A549 (cell line): ENCODE measurements around the gene ACOXL. TPM values are rescaled to one million over a fixed set of nuclear protein-coding genes. Genes with fewer than 3 reads are reported as not detected.
A peak's percentile ranks its signal among the peaks of the same experiment; 100 is the strongest.

Experiments used
- ATAC-seq, 2 experiments: fragments of 200-7000 bp in 1 of 2; fragments of >200 bp in 1 of 2; cut with Nextera tagmentation in 1 of 2; cut with Tn5 transposase in 1 of 2; 3 replicates each; pipeline versions ENCODE4 v1.8.0 to v1.9.1; 2018 to 2020; ENCODE audit warnings: mild to moderate bottlenecking in 1 of 2, moderate library complexity in 1 of 2
- CTCF ChIA-PET: fragments of 300-600 bp; sonication (Branson Sonifier 250); formaldehyde crosslinking; extraction: SDS; loops from one replicate; lab custom pipeline; 2021; ENCODE audit warnings: antibody characterized with exemption, inconsistent platforms; lab: Yijun Ruan, JAX
- POLR2A ChIA-PET: fragments of 350-600 bp; formaldehyde crosslinking; extraction: SDS; loops from one replicate; lab custom pipeline; 2021; ENCODE audit warnings: antibody characterized with exemption, inconsistent platforms; lab: Yijun Ruan, JAX
- DNase-seq, 2 experiments: peaks; one replicate each; pipeline versions ENCODE4 v3.0.0 to v3.0.0-alpha.2; 2011 to 2016; ENCODE audit warnings: low read depth in 1 of 2, low spot score in 1 of 2
- FAIRE-seq: peaks from 2 replicates; lab custom pipeline; 2011; peaks lifted over from hg19 to GRCh38; lab: Jason Lieb, UNC
- H3K27ac ChIP-seq, 2 experiments: fragments of >200 bp; sonication (Bioruptor Twin); formaldehyde crosslinking; 3 replicates each; pipeline ENCODE4 v1.5.1; 2016 to 2017
- H3K4me1 ChIP-seq: fragments of >200 bp; sonication (Bioruptor Twin); formaldehyde crosslinking; 3 replicates; pipeline ENCODE4 v1.6.1; 2016
- H3K4me2 ChIP-seq: fragments of >200 bp; sonication (Bioruptor Twin); formaldehyde crosslinking; 3 replicates; pipeline ENCODE4 v1.6.1; 2016
- H3K4me3 ChIP-seq: fragments of >200 bp; sonication (Bioruptor Twin); formaldehyde crosslinking; 3 replicates; pipeline ENCODE4 v1.5.1; 2016
- H3K9me3 ChIP-seq: fragments of >200 bp; sonication (Bioruptor Twin); formaldehyde crosslinking; 3 replicates; pipeline ENCODE4 v1.6.1; 2016
- BCL3 ChIP-seq: fragments of >200 bp; sonication (Bioruptor Twin); formaldehyde crosslinking; IDR thresholded peaks from 3 replicates; pipeline ENCODE4 v1.6.1; 2016
- CBX8 ChIP-seq: fragments of 200-600 bp; sonication (generic); IDR thresholded peaks from 2 replicates; pipeline ENCODE4 v1.6.1; 2016
- CHD2 ChIP-seq: fragments of 150-350 bp; IDR thresholded peaks from 2 replicates; pipeline ENCODE4 v1.6.1; 2014; ENCODE audit warnings: low read length; ENCODE audit not compliant: partially characterized antibody
- CTCF ChIP-seq: fragments of >200 bp; sonication (Bioruptor Twin); formaldehyde crosslinking; IDR thresholded peaks from 3 replicates; pipeline ENCODE4 v1.5.1; 2016
- E2F6 ChIP-seq: IDR thresholded peaks from 2 replicates; pipeline ENCODE4 v1.6.1; 2012; ENCODE audit warnings: low read depth, borderline replicate concordance
- ELK1 ChIP-seq: fragments of 150-350 bp; IDR thresholded peaks from 2 replicates; pipeline ENCODE4 v1.6.1; 2014; ENCODE audit warnings: low read depth, mild to moderate bottlenecking, low read length
- EP300 ChIP-seq, 2 experiments: fragments of >200 bp; sonication (Bioruptor Twin); formaldehyde crosslinking; IDR thresholded peaks; 2 replicates in 1 of 2; 3 replicates in 1 of 2; pipeline ENCODE4 v1.6.1; 2016 to 2017
- FOSB ChIP-seq: fragments of 250-450 bp; sonication (Bioruptor Pico); IDR thresholded peaks from 2 replicates; pipeline ENCODE4 v1.5.0; 2020; ENCODE audit warnings: mild to moderate bottlenecking, moderate library complexity
- GATA3 ChIP-seq: IDR thresholded peaks from 2 replicates; pipeline ENCODE4 v1.6.1; 2012; ENCODE audit warnings: borderline replicate concordance
- HMGXB4 ChIP-seq: fragments of 250-450 bp; sonication (Bioruptor Pico); IDR thresholded peaks from 2 replicates; pipeline ENCODE4 v1.5.0; 2021; ENCODE audit warnings: mild to moderate bottlenecking, moderate library complexity, borderline replicate concordance
- HOXB13 ChIP-seq: fragments of 250-450 bp; sonication (Bioruptor Pico); IDR thresholded peaks from 2 replicates; pipeline ENCODE4 v1.5.0; 2020; ENCODE audit warnings: low read depth, mild to moderate bottlenecking, moderate library complexity
- HOXB5 ChIP-seq: fragments of 250-450 bp; sonication (Bioruptor Pico); IDR thresholded peaks from 2 replicates; pipeline ENCODE4 v1.5.0; 2020; ENCODE audit warnings: mild to moderate bottlenecking, moderate library complexity
- JUNB ChIP-seq: fragments of >200 bp; sonication (Bioruptor Twin); formaldehyde crosslinking; IDR thresholded peaks from 2 replicates; pipeline ENCODE4 v1.6.1; 2016
- MAX ChIP-seq: IDR thresholded peaks from 2 replicates; pipeline ENCODE4 v1.6.1; 2012
- PHF8 ChIP-seq: fragments of 200-600 bp; sonication (generic); IDR thresholded peaks from 2 replicates; pipeline ENCODE4 v1.6.1; 2016; ENCODE audit warnings: low read depth, mild to moderate bottlenecking, antibody characterized with exemption, moderate library complexity, borderline replicate concordance
- RCOR1 ChIP-seq: fragments of 150-350 bp; IDR thresholded peaks from 2 replicates; pipeline ENCODE4 v1.6.1; 2014; ENCODE audit warnings: antibody characterized with exemption, low read length, low read depth
- RFX5 ChIP-seq: fragments of 450-650 bp; IDR thresholded peaks from 2 replicates; pipeline ENCODE4 v1.7.1; 2014; ENCODE audit warnings: antibody characterized with exemption, mild to moderate bottlenecking, moderate library complexity
- RNF2 ChIP-seq: fragments of 200-600 bp; sonication (generic); IDR thresholded peaks from 2 replicates; pipeline ENCODE4 v1.6.1; 2016; ENCODE audit warnings: low read depth, mild to moderate bottlenecking, antibody characterized with exemption, moderate library complexity, borderline replicate concordance
- TFCP2L1 ChIP-seq: fragments of 250-450 bp; sonication (Bioruptor Pico); IDR thresholded peaks from 2 replicates; pipeline ENCODE4 v1.5.0; 2021; ENCODE audit warnings: mild to moderate bottlenecking
- USF2 ChIP-seq: fragments of 450-650 bp; IDR thresholded peaks from 2 replicates; pipeline ENCODE4 v1.6.1; 2014; ENCODE audit warnings: antibody characterized with exemption
- ZFP36 ChIP-seq: fragments of 450-650 bp; IDR thresholded peaks from 2 replicates; pipeline ENCODE4 v1.6.1; 2014; ENCODE audit warnings: borderline replicate concordance; ENCODE audit not compliant: partially characterized antibody
- ZNF302 ChIP-seq: fragments of 250-450 bp; sonication (Bioruptor Pico); IDR thresholded peaks from 2 replicates; pipeline ENCODE4 v1.9.0; 2021; ENCODE audit warnings: inconsistent platforms, mild to moderate bottlenecking, moderate library complexity
- WGBS: methylation state at CpG from one replicate; pipeline ENCODE4 v1.1.6; 2017; ENCODE audit errors: missing lambda C conversion rate; 5-methylcytosine and 5-hydroxymethylcytosine counted together
- polyA plus RNA-seq, 4 experiments: library from polyadenylated mRNA; depleted of rRNA in 3 of 4; stranded (reverse); fragments of >200 nt; fragmentation: RNase III in 1 of 4; extraction: RNeasy Plus Mini Kit Qiagen cat#74134 plus additional on column Dnase treatment in 1 of 4; gene quantifications; 2 replicates in 3 of 4; 3 replicates in 1 of 4; pipeline ENCODE4 v1.2.3, GENCODE V29; 2011 to 2017

Gene ACOXL
- polyA plus RNA-seq, 2 of the 4 experiments (the other 2 are of a cell fraction) = not detected

GRCh38 chr2:110876167-110876999 lies 144.0 kb downstream of the ACOXL start:
- ChIA-PET POLR2A (no interaction called here), CTCF (interaction anchor here (0.7 to 1.7 kb wide), 4 partner anchors 8 to 30 kb away, joined by 3 to 4 read pairs (median 4); no protein-coding TSS in a partner anchor)
- DNase-seq (no peak), ATAC-seq (no peak), FAIRE-seq (no peak)
- Histone ChIP-seq H3K4me3 (no peak overlapping the region), H3K4me1 (no peaks in the 10 kb centered on the region), H3K9me3 (peaks cover 16% of the 10 kb centered on the region; the same call in 2 of the 3 replicates), H3K27ac (no peak overlapping the region), H3K4me2 (no peak overlapping the region)
- 63% methylated on average over 14 of the region's 18 CpGs for WGBS
- TF ChIP-seq GATA3 (no peak), CTCF (peak; percentile 17; the same call in 1 of the 3 replicates)

- Histone ChIP-seq H3K9me3 (peaks cover 22% of the 10 kb centered on the region; the same call in 2 of the 3 replicates), H3K4me1 (no peaks in the 10 kb centered on the region), H3K27ac (no peak overlapping the region), H3K4me2 (no peak overlapping the region), H3K4me3 (no peak overlapping the region)
- WGBS = 65% methylated on average over 18 of the region's 18 CpGs
- TF ChIP-seq CBX8 (no peak), MAX (no peak), E2F6 (no peak), BCL3 (no peak), RFX5 (no peak), HMGXB4 (CRISPR knock-in tag) (no peak), RCOR1 (no peak), RNF2 (no peak), ELK1 (no peak), ZNF302 (CRISPR knock-in tag) (no peak), TFCP2L1 (CRISPR knock-in tag) (no peak), HOXB13 (CRISPR knock-in tag) (no peak), EP300 (IDR thresholded peaks at IDR 0.05) (no peak), USF2 (no peak), PHF8 (no peak), JUNB (no peak), HOXB5 (no peak), FOSB (CRISPR knock-in tag) (no peak), ZFP36 (no peak), CHD2 (no peak)
- ATAC-seq = no peak
- CTCF ChIA-PET = interaction anchor here (0.7 to 1.1 kb wide), 3 partner anchors 8 to 31 kb away, joined by 3 to 4 read pairs (median 3); no protein-coding TSS in a partner anchor
- POLR2A ChIA-PET = no interaction called here
- DNase-seq = no peak
- FAIRE-seq = no peak
These were observed 144.9 kb downstream of the ACOXL start for GRCh38 chr2:110877031-110877827.
